Endodermal cell (in vitro differentiated cells): ENCODE results near the gene SIM2. TPM values are rescaled to one million over a fixed set of nuclear protein-coding genes. Genes with fewer than 3 reads are reported as not detected.

Experiments
- DNase-seq: peaks from one replicate; pipeline ENCODE4 v3.0.0-alpha.2; 2017
- H3K27ac ChIP-seq: 2 replicates; pipeline ENCODE4 v1.5.1; 2013; ENCODE audit warnings: mild to moderate bottlenecking, low read depth, low read length, moderate library complexity
- H3K27me3 ChIP-seq: 2 replicates; pipeline ENCODE4 v1.6.1; 2013; ENCODE audit warnings: mild to moderate bottlenecking, low read length, moderate library complexity; ENCODE audit not compliant: insufficient read depth, control insufficient read depth, poor library complexity, severe bottlenecking
- H3K36me3 ChIP-seq: 2 replicates; pipeline ENCODE4 v1.7.0; 2013; ENCODE audit warnings: mild to moderate bottlenecking, low read length, moderate library complexity; ENCODE audit not compliant: control insufficient read depth, insufficient read depth
- H3K4me1 ChIP-seq: one replicate; pipeline ENCODE4 v1.7.0; 2013; ENCODE audit warnings: low read length; ENCODE audit not compliant: control insufficient read depth, insufficient read depth
- H3K4me3 ChIP-seq: 2 replicates; pipeline ENCODE4 v1.5.1; 2013; ENCODE audit warnings: mild to moderate bottlenecking, low read length, moderate library complexity
- H3K9ac ChIP-seq: 2 replicates; pipeline ENCODE4 v1.6.1; 2013; ENCODE audit warnings: mild to moderate bottlenecking, low read length, moderate library complexity; ENCODE audit not compliant: poor library complexity, severe bottlenecking; ENCODE audit errors: extremely low read depth
- H3K9me3 ChIP-seq: 2 replicates; pipeline ENCODE4 v1.6.1; 2013; ENCODE audit warnings: mild to moderate bottlenecking, low read length, moderate library complexity; ENCODE audit not compliant: control insufficient read depth
- H3K27ac Mint-ChIP-seq: 2 replicates; pipeline ENCODE4 v1.8.0; 2020; ENCODE audit warnings: mixed read lengths
- H3K27me3 Mint-ChIP-seq: 2 replicates; pipeline ENCODE4 v1.8.0; 2021; ENCODE audit warnings: mild to moderate bottlenecking, mixed read lengths; ENCODE audit not compliant: insufficient read depth
- H3K36me3 Mint-ChIP-seq: 2 replicates; pipeline ENCODE4 v1.8.0; 2020; ENCODE audit warnings: low read depth, mixed read lengths
- H3K4me1 Mint-ChIP-seq: 2 replicates; pipeline ENCODE4 v1.8.0; 2020; ENCODE audit warnings: mixed read lengths
- H3K4me3 Mint-ChIP-seq: 2 replicates; pipeline ENCODE4 v1.8.0; 2020; ENCODE audit warnings: mild to moderate bottlenecking, moderate library complexity, mixed read lengths
- H3K9me3 Mint-ChIP-seq: 2 replicates; pipeline ENCODE4 v1.8.0; 2020; ENCODE audit warnings: mild to moderate bottlenecking, mixed read lengths
- CTCF ChIP-seq: fragments of 200-600 bp; sonication (generic); conservative IDR thresholded peaks from 2 replicates; pipeline ENCODE4 v1.5.0; 2021; ENCODE audit warnings: antibody characterized with exemption, mild to moderate bottlenecking
- WGBS, 2 experiments: methylation state at CpG; one replicate each; pipeline versions ENCODE4 v1.1.5 to v1.1.7; 2013; ENCODE audit warnings: missing lambda C conversion rate in 2 of 2, mixed read lengths in 1 of 2; ENCODE audit not compliant: insufficient coverage in 1 of 2, insufficient read length in 1 of 2; 5-methylcytosine and 5-hydroxymethylcytosine counted together
- total RNA-seq, 2 donors: library from RNA; stranded (reverse); fragmentation: NEBNext Ultra II Directional in 1 of 2; extraction: Animal tissue kit (Norgen Biotek cat#: 25700) in 1 of 2; gene quantifications; 2 replicates in 1 of 2; 3 replicates in 1 of 2; pipeline ENCODE4 v1.2.1, GENCODE V29; 2021

SIM2 gene
- total RNA-seq, 2 donors from 2014 or later, result not detected

DNA sequence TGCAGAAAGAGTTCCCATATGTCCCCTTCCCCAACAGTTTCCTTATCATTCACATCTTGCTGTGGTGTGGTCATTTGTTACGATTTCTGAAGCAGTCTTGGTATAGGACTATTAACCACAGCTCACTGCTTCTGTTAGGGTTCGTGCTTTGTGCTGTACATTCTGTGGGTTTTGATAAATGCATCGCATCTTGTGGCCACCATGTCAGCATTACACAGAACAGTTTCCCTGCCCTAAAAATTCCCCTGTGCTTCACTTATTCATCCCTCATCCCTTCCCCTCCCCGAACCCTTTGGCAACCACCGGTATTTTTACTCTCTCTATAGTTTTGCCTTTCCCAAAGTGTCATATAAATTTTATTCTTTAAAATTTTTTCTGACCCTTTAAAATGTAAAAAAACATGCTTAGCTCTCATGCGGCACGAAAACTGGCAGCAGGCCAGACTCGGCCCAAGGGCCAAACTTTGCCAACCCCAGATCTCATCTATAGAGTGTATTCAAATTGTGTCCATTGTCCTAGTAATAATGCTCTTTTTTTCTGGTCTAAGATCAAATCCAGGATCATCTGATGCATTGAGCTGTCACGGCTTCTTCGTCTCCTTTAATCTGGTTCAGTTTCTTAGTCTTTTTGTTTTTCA is 78.2 kb downstream of the SIM2 start:
- H3K4me1 ChIP-seq, result no peaks in the 10 kb centered on the region
- peaks cover 5% of the 10 kb centered on the region for H3K9me3 ChIP-seq
- Mint-ChIP-seq H3K36me3 (peaks cover 5% of the 10 kb centered on the region), H3K27me3 (no peaks in the 10 kb centered on the region), H3K4me3 (no peak overlapping the region), H3K27ac (no peak overlapping the region), H3K9me3 (peaks cover 21% of the 10 kb centered on the region), H3K4me1 (no peaks in the 10 kb centered on the region)
- H3K27ac ChIP-seq, result no peak overlapping the region
- no peak overlapping the region for H3K9ac ChIP-seq
- 87 to 92% methylated on average over 9 to 10 of the region's 10 CpGs for WGBS, 2 experiments
- H3K36me3 ChIP-seq, result no peaks in the 10 kb centered on the region
- H3K4me3 ChIP-seq, result no peak overlapping the region
- no peak for DNase-seq
- no peaks in the 10 kb centered on the region for H3K27me3 ChIP-seq
- TF ChIP-seq CTCF, result no peak

DNA sequence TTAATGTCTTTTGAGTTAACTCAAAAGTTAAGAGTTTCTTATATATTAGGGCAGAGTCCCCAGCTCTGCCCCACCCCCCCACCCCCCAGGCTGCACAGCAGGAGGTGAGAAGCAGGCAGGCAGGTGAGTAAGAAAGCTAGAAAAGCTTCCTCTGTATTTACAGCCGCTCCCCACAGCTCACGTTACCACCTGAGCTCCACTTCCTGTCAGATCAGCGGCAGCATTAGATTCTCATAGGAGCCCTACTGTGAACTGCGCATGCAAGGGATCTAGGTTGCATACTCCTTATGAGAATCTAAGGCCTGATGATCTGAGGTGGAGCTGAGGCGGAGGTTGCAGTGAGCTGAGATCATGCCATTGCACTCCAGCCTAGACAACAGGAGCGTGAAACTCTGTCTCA is 81.9 kb downstream of the SIM2 start:
- Mint-ChIP-seq H3K4me3 (no peak overlapping the region), H3K4me1 (peaks cover 6% of the 10 kb centered on the region), H3K9me3 (peaks cover 21% of the 10 kb centered on the region), H3K27ac (no peak overlapping the region), H3K27me3 (no peaks in the 10 kb centered on the region), H3K36me3 (peaks cover 5% of the 10 kb centered on the region)
- H3K27ac ChIP-seq, result no peak overlapping the region
- no peaks in the 10 kb centered on the region for H3K27me3 ChIP-seq
- no peak for TF ChIP-seq CTCF
- peaks cover 5% of the 10 kb centered on the region for H3K9me3 ChIP-seq
- no peaks in the 10 kb centered on the region for H3K36me3 ChIP-seq
- no peak for DNase-seq
- no peak overlapping the region for H3K9ac ChIP-seq
- WGBS, 2 experiments, result 83 to 87% methylated on average over 6 of the region's 6 CpGs
- H3K4me3 ChIP-seq, result no peak overlapping the region
- H3K4me1 ChIP-seq, result no peaks in the 10 kb centered on the region

GRCh38 chr21:36783612-36784374 is 84.9 kb downstream of the SIM2 start:
- H3K4me3 ChIP-seq, result no peak overlapping the region
- H3K9me3 ChIP-seq, result peaks cover 5% of the 10 kb centered on the region
- no peak for TF ChIP-seq CTCF
- no peaks in the 10 kb centered on the region for H3K27me3 ChIP-seq
- H3K9me3 Mint-ChIP-seq, result peaks cover 21% of the 10 kb centered on the region
- DNase-seq, result no peak
- H3K36me3 ChIP-seq, result no peaks in the 10 kb centered on the region
- H3K4me3 Mint-ChIP-seq, result no peak overlapping the region
- peaks cover 5% of the 10 kb centered on the region for H3K36me3 Mint-ChIP-seq
- H3K27ac Mint-ChIP-seq, result no peak overlapping the region
- 89 to 96% methylated on average over 5 to 8 of the region's 8 CpGs for WGBS, 2 experiments
- H3K9ac ChIP-seq, result no peak overlapping the region
- no peaks in the 10 kb centered on the region for H3K4me1 ChIP-seq
- H3K27me3 Mint-ChIP-seq, result no peaks in the 10 kb centered on the region
- peaks cover 6% of the 10 kb centered on the region for H3K4me1 Mint-ChIP-seq
- H3K27ac ChIP-seq, result no peak overlapping the region
